NB4 (cell line): ENCODE data around the gene RAP1GAP2.
"Not testable (repeated sequence)": the region's sequence is repeated elsewhere in the genome, so short reads cannot be mapped to it uniquely, and the experiment has no call there.

ENCODE experiments used
- POLR2A ChIP-seq: IDR thresholded peaks from 2 replicates; pipeline ENCODE4 v1.6.1; 2011; ENCODE audit warnings: mild to moderate bottlenecking; ENCODE audit not compliant: insufficient read length; ENCODE audit errors: extremely low read depth
- TF ChIP-seq, protein P1 (sequence below): IDR thresholded peaks from one replicate; pipeline ENCODE4 v1.5.1; 2012; ENCODE audit warnings: low read depth, low read length
- TF ChIP-seq, protein P2 (sequence below): IDR thresholded peaks from 2 replicates; pipeline ENCODE4 v1.6.1; 2011; ENCODE audit warnings: low read depth, low read length

DNA sequence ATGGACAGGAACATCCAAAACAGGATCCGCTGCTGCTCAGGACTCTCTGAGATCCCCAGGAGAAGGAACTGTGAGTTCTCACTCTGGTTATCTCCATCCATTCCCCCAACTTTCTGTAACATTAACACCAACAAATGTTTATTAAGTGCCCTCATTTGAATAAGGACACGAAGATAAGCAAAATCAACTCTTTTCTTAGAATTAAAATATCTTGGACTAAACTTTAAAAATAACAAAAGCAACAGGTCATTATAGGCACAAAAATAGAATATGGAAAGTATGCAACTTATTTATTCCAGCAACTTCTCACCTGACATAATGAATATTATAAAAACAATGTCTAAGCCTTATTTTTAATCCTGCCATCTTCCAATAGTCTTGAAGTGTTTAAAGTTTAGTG lies 267.3 kb downstream of the RAP1GAP2 start, which contains the start of gene OR1D5:
- not testable (repeated sequence) for TF ChIP-seq POLR2A
- TF ChIP-seq, protein P1, sequence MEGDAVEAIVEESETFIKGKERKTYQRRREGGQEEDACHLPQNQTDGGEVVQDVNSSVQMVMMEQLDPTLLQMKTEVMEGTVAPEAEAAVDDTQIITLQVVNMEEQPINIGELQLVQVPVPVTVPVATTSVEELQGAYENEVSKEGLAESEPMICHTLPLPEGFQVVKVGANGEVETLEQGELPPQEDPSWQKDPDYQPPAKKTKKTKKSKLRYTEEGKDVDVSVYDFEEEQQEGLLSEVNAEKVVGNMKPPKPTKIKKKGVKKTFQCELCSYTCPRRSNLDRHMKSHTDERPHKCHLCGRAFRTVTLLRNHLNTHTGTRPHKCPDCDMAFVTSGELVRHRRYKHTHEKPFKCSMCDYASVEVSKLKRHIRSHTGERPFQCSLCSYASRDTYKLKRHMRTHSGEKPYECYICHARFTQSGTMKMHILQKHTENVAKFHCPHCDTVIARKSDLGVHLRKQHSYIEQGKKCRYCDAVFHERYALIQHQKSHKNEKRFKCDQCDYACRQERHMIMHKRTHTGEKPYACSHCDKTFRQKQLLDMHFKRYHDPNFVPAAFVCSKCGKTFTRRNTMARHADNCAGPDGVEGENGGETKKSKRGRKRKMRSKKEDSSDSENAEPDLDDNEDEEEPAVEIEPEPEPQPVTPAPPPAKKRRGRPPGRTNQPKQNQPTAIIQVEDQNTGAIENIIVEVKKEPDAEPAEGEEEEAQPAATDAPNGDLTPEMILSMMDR: not testable (repeated sequence)
- TF ChIP-seq, protein P2, sequence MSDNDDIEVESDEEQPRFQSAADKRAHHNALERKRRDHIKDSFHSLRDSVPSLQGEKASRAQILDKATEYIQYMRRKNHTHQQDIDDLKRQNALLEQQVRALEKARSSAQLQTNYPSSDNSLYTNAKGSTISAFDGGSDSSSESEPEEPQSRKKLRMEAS: not testable (repeated sequence)
